Left ventricle myocardium inferior (tissue), 1 donor: ENCODE measurements around the gene HNF4A. TPM values are rescaled to one million over a fixed set of nuclear protein-coding genes. Genes with fewer than 3 reads are reported as not detected.

Source experiments
- DNase-seq: peaks from one replicate; pipeline ENCODE4 v3.0.0-alpha.2; 2020
- H3K27ac ChIP-seq: fragments of 200-600 bp; replicated peaks from 2 replicates; pipeline ENCODE4 v1.8.0; 2021
- H3K27me3 ChIP-seq: fragments of 200-600 bp; 2 replicates; pipeline ENCODE4 v1.8.0; 2021; ENCODE audit warnings: low read depth
- H3K36me3 ChIP-seq: fragments of 200-600 bp; 2 replicates; pipeline ENCODE4 v1.8.0; 2021
- H3K4me1 ChIP-seq: fragments of 200-600 bp; 2 replicates; pipeline ENCODE4 v1.8.0; 2021
- H3K4me3 ChIP-seq: fragments of 200-600 bp; 2 replicates; pipeline ENCODE4 v1.8.0; 2021; ENCODE audit warnings: mild to moderate bottlenecking, moderate library complexity
- H3K9me3 ChIP-seq: fragments of 200-600 bp; replicated peaks from 2 replicates; pipeline ENCODE4 v1.8.0; 2021
- intact Hi-C: fragments of 100-400 bp; cut with micrococcal nuclease; formaldehyde crosslinking; loops from one replicate; pipeline ENCODE4 v1.11.0; 2022
- total RNA-seq: library from RNA; stranded (reverse); fragmentation: NEBNext Ultra II Directional; extraction: Animal tissue kit (Norgen Biotek cat#: 25700); gene quantifications from one replicate; pipeline ENCODE4 v1.2.1, GENCODE V29; 2021
- TF ChIP-seq, protein P1 (sequence below): fragments of 200-600 bp; IDR thresholded peaks from 2 replicates; pipeline ENCODE4 v1.8.0; 2021; ENCODE audit warnings: antibody characterized with exemption, mild to moderate bottlenecking, borderline replicate concordance
- donor health status: DM: no; HTN: yes; CAD: no; lungs with severe emphysema.

The HNF4A gene
- total RNA-seq, 1 donor from 2014 or later: not detected

DNA sequence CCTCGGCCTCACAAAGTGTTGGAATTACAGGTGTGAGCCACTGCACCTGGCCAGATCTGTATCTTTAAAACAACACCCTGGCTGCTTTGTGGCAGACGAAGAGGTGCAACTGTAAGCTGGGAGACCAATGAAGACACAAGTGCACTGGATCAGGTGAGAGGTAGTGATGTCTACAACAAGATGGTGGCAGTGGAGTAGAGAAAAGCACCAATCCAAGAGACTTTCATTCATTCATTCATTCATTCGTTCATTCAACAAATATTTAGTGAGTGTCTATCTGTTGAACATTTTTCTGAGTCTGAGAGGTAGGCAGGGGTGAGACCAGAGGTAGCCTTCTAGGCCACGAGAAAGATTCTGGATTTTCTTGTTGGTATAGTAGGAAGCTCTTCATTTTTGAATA is 83.3 kb downstream of the HNF4A start:
- no peak overlapping the region for H3K4me3 ChIP-seq
- H3K27ac ChIP-seq: no peak overlapping the region
- DNase-seq: no peak
- H3K36me3 ChIP-seq: no peaks in the 10 kb centered on the region
- H3K9me3 ChIP-seq: no peaks in the 10 kb centered on the region
- no peaks in the 10 kb centered on the region for H3K4me1 ChIP-seq
- peaks cover 23% of the 10 kb centered on the region for H3K27me3 ChIP-seq
- intact Hi-C loops: no loop called here
- TF ChIP-seq, protein P1, sequence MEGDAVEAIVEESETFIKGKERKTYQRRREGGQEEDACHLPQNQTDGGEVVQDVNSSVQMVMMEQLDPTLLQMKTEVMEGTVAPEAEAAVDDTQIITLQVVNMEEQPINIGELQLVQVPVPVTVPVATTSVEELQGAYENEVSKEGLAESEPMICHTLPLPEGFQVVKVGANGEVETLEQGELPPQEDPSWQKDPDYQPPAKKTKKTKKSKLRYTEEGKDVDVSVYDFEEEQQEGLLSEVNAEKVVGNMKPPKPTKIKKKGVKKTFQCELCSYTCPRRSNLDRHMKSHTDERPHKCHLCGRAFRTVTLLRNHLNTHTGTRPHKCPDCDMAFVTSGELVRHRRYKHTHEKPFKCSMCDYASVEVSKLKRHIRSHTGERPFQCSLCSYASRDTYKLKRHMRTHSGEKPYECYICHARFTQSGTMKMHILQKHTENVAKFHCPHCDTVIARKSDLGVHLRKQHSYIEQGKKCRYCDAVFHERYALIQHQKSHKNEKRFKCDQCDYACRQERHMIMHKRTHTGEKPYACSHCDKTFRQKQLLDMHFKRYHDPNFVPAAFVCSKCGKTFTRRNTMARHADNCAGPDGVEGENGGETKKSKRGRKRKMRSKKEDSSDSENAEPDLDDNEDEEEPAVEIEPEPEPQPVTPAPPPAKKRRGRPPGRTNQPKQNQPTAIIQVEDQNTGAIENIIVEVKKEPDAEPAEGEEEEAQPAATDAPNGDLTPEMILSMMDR: no peak

DNA sequence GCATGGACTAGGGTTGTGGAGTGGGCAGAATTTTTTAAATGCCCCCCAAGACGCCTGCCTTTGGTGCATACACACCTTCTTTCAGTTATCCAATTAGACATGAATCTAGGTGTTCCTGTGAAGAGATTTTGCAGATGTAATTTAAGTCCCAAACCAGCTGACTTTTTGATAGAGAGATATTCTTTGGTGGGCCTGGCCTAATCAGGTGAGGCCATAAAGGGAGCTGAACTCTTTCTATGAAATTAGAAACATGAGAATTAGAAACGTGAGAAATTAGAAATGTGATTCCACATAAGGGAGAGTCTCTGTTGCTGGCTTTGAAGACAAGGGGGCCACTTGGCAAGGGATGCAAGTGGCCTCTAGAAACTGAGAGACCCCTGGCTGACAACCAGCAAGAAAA is 83.8 kb downstream of the HNF4A start:
- Histone ChIP-seq H3K4me3 (no peak overlapping the region), H3K36me3 (no peaks in the 10 kb centered on the region), H3K27ac (no peak overlapping the region), H3K9me3 (no peaks in the 10 kb centered on the region), H3K27me3 (peaks cover 17% of the 10 kb centered on the region), H3K4me1 (no peaks in the 10 kb centered on the region)
- TF ChIP-seq, protein P1: no peak
- intact Hi-C loops: no loop called here
- no peak for DNase-seq

DNA sequence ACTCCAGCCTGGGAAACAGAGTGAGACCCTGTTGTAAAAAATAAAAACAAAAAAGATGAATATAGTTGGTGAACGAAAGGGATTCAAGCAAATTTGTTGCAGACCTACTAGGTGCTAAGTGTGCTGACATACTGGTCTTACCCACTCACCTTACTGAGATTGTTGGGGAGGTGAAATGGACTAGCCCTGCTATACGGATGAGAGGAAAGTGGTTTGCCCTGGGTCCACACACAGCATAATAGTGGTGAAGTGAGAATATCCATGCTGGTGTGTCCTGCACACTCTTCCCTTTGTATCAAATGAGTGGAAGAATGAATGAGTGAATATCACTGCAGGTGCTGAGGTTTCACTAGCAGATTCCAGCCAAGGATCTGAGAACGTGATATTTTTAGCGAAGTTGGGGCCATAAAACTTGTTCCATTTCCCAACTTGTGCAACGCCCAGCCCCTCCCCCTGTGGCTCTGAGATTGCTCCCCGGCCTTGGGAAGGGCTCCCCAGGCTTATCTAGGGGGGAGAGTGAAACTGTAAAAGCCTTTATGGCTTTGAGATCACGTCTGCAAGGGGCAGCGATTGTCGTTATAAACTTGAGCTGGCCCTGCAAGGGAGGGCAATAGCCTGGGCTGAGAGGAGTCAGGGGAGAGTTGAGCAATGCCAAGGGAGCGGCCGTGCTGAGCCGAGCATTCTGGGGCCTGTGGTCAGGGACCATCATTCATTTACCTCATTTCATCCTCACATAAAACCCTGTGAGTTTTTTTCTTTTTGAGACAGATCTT is 87.0 kb downstream of the HNF4A start:
- Histone ChIP-seq H3K27ac (no peak overlapping the region), H3K27me3 (peaks cover 13% of the 10 kb centered on the region), H3K9me3 (no peaks in the 10 kb centered on the region), H3K4me1 (no peaks in the 10 kb centered on the region), H3K36me3 (no peaks in the 10 kb centered on the region), H3K4me3 (no peak overlapping the region)
- no peak for DNase-seq
- intact Hi-C loops: no loop called here
- TF ChIP-seq, protein P1: no peak

DNA sequence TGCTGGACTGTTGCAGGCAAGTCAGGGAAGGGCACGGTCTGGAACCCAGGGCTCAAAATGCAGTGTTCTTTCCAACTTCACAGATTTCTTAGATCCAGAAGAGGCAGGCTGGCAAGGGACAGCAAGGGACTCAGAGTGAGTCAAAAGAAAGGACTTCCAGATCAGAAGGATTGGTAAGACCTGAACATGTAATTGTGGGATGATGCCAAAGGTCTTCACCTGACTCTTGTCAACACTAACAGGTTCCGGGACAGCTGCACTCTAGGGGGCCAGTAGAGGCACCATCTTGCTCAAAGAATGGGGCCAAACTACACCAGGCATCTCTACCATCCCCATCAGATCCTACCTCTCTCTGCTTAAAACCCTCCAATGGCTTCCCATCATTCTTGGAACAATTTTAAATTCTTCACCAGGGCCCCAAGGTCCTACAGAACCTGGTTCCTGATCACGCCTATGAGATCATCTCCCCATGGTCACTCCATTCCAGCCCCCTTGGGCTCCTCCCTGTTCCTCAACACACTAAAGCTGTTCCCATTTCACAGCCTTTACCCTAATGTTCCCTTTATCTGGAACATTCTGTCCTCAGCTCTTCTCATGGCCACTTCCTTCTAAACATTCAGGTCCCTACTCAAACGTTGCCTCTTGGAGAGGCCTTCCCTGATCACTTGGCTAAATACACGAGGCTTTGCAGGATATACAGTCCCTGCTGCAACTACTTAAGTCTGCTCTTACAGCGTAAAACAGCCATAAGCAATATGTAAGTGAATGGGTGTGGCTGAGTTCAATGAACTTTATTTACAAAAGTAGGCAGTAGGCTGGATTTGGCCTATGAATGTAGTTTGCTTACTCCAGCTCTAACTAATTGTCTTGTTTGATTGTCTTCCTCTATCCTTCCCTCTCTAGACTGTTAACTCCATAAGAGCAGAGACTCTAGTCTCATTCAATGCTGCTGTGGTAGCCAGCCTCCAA is 90.5 kb downstream of the HNF4A start:
- Histone ChIP-seq H3K4me3 (no peak overlapping the region), H3K27me3 (peaks cover 24% of the 10 kb centered on the region), H3K4me1 (no peaks in the 10 kb centered on the region), H3K9me3 (no peaks in the 10 kb centered on the region), H3K27ac (no peak overlapping the region), H3K36me3 (no peaks in the 10 kb centered on the region)
- intact Hi-C loops: no loop called here
- DNase-seq: no peak
- TF ChIP-seq, protein P1: no peak

DNA sequence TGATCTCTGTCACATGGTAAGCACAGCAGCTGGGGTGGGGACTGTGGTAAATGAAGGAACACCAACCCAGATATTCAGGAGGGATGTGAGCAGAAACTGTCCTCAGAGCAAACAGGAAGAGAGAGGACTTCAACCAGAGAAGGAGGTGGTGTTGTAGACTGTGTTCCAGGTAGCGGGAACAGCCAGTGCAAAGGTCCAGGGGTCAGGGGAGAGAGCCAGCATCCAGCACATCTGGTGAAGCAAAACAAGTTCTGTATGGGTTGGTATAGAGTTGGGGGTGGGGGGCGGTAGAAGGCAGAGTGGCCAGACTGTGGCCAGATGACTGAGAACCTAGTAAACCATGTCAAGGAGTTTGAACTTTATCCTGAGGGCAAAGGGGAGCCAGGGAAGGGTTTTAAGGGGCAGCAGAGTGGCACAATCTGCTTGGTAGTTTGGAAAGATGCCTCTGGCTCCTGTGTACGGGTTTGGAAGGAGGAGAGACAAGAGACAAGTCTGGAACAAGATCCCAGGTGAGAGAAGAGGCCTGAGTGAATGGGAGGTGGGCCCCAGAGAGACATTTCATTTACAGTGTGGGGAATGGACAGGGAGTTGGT is 92.4 kb downstream of the HNF4A start:
- TF ChIP-seq, protein P1: no peak
- H3K27ac ChIP-seq: no peak overlapping the region
- H3K27me3 ChIP-seq: peaks cover 14% of the 10 kb centered on the region
- intact Hi-C loops: no loop called here
- no peaks in the 10 kb centered on the region for H3K4me1 ChIP-seq
- no peak overlapping the region for H3K4me3 ChIP-seq
- H3K9me3 ChIP-seq: no peaks in the 10 kb centered on the region
- DNase-seq: no peak
- no peaks in the 10 kb centered on the region for H3K36me3 ChIP-seq
